ENCODE measurements around the gene COPS6.

- TF ChIP-seq, protein P1, sequence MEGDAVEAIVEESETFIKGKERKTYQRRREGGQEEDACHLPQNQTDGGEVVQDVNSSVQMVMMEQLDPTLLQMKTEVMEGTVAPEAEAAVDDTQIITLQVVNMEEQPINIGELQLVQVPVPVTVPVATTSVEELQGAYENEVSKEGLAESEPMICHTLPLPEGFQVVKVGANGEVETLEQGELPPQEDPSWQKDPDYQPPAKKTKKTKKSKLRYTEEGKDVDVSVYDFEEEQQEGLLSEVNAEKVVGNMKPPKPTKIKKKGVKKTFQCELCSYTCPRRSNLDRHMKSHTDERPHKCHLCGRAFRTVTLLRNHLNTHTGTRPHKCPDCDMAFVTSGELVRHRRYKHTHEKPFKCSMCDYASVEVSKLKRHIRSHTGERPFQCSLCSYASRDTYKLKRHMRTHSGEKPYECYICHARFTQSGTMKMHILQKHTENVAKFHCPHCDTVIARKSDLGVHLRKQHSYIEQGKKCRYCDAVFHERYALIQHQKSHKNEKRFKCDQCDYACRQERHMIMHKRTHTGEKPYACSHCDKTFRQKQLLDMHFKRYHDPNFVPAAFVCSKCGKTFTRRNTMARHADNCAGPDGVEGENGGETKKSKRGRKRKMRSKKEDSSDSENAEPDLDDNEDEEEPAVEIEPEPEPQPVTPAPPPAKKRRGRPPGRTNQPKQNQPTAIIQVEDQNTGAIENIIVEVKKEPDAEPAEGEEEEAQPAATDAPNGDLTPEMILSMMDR (IDR thresholded peaks at IDR 0.05), result no peak
- TF ChIP-seq POLR2A (IDR thresholded peaks at IDR 0.05), result no peak
Observed at GRCh38 chr7:100137851-100138760, 49.3 kb downstream of the COPS6 start.

Data from thyroid gland (tissue), 4 donors.